GM21737 (cell line): Measurements from ENCODE around the gene DCST1.

Experiments used
- ATAC-seq: cut with Tn5 transposase; IDR thresholded peaks from one replicate; pipeline ENCODE4 v1.9.1; 2021; ENCODE audit warnings: mild to moderate bottlenecking, moderate library complexity; ENCODE audit not compliant: unreplicated experiment

The DCST1 gene

DNA sequence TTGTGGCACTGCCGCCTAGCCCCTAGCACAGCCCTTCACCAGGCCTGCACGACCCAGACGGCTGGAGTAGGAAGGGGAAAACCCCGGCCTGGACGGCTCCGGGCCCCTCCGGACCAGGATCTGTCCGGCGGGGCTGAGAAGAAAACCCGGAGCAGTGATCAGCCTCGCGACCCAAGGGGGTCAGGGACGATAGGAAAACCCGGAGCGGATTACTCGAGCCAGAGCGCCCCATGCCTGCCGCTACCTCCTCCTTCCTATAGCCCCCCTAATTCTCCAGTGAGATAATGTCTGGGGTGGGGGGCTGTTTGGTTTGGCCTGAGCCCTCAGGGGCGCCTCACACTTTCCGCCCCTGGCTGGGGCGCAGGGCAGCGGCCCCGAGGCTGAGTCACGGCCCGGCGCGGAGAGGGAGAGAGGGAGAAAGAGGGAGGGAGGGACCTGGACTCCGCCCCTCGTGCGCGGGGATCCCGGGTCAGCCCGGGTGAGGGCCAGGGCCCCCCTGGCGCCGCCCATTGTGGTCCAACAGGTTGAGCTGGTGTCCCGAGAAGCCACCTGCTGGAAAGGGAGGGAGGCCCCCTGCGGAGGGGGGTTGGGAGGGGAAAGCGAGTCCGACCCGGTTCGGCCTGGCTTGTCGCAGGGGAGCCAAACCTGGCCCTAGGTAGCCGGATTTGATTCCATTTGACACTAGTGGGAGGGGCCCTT lies 32.7 kb upstream of the DCST1 start:
- ATAC-seq, result peak; percentile 41

DNA sequence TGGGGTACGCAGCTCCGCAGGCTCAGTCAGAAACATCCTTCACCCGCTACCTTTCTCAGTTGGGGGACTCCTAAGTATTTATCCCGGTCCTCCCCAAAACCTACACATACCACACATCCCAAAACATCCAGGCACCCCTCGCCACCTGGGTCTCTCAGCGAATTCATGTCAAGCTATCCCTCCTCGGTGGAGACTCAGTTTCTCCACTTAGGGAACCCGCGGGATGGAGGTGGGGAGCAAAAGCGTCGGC lies 32.3 kb upstream of the DCST1 start:
- no peak for ATAC-seq

DNA sequence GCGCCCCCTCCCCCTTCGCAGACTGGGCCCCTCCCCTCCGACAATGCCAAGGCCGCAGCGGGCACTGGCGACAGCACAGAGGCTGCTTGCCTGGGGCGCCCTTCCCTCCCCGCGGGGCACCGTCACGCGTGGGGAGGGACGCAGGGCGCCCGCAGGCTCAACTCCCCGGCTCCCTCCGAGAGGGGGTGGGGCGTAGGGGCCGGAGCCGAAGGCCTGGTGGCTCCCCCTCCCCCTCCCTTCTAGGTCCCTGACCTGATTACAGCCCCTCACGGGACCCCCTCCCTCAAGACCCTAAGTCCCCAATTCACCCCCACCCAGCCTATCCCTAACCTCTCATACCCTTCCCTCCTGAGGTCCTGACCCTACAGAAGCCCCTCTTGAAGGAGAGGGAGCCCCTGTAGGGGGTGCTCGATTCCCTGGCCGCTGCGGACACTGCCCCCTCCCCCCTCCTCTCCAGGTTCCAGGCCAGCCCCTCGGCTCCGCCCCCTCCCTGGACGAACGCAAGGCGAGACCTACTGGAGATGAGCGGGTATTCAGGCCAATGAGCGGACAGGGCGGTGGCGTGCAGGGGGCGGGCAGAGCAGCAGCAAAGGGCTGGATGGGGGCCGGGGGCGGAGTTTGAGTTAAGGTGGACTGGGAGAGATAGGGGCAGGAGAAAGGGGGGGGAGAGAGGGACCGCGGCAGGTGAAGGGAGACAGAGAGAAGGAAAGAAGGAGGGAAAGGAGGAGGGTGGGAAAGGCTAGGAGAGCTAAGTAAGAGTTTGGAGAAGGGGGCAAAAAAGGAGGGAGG lies 31.8 kb upstream of the DCST1 start:
- peak; percentile 49 for ATAC-seq

DNA sequence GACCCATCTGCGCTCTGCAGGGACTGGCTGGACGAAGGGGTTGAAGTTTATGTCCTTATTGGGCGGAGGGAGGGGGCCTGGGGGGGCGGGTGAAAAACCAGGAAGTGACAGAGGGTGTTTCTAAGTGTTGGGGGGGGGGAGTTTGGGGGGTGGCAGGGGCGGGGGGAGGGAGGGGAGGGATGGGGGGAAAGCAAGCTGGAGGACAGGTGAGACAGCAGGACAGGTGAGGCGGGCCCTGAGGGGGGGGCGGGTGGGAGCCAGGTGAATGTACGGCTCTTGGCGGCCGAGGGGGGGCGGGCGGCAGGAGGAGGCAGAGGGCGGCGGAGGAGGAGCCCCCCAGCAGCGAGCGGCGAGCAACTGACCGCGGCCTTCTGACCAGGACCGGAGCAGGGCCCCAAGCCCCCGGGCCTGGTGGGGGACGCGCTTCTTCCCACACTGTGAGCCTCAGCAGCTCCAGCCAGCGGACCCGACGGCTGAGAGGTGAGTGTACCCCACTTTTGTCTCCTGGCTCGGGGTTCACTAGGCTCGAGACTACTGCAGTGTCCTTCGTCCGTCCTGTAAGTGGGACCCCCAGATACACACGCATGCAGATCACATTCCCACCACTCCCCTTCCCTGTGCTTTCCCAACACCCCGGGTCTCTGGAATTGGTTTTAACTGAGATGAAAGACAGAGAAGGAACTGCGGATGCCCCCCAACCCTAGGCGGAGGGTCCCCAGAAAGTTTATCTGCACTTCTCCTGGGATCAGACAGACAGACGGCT lies 31.0 kb upstream of the DCST1 start, which contains the start of gene ZBTB7B:
ZBTB7B (plus strand) TSS at position 339 of the 763 bp plus-strand sequence. CDS start 11,859 bp downstream, outside the sequence.
- no peak for ATAC-seq

DNA sequence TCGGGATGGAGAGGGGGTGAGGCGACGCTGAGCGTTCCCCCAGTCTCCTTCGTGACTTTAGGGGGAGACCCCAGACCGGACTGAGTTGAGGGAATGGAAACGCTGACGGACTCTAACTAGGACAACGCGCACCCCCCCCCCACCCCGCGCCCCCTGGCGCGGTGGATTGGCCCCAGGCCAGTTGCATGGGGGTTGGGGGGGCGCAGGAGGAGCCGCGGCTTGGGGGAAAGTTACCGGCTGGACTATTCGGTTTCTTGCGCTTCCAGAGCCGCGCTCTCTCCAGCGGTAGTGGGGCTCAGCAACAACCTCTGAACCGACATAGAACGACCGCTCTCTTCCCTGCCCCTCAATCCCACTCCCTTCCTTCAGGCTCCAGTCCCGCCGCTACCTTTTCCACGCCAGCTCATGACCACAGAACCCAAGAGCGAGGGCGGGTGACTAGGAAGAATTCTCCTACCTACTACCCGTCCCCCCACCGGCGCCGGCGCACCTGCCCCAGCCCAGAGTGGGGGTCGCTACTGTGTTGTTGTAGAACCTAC lies 30.3 kb upstream of the DCST1 start:
- ATAC-seq, result no peak

DNA sequence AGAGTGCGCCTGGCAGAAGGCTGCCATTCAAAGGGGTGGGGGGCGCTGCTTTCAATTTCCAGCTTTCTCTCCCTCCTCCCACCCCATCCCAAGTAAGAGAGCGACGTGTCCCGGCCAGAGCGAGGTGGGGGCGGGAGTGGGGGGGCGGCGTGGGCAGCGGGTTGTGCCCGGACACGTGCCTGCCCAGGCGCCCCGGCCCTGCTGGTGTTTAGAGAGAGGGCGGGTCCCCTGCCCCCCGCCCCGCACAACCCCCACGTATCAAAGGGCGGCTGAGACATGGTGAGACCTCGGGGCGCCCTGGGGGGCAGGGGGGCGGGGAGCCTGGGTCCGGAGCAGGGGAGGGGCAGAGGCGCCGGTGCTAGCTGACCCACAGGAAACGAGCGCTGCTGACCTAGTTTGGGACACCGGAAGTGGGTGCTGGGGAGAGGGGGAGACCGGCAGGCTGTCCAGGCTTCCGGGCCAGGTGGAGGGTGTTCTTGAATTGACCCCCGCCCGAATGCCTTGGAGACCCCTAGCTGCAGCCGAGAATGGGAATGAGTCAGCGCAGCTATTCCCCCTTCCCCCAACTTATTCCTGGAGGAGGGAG lies 29.8 kb upstream of the DCST1 start:
- ATAC-seq, result no peak

DNA sequence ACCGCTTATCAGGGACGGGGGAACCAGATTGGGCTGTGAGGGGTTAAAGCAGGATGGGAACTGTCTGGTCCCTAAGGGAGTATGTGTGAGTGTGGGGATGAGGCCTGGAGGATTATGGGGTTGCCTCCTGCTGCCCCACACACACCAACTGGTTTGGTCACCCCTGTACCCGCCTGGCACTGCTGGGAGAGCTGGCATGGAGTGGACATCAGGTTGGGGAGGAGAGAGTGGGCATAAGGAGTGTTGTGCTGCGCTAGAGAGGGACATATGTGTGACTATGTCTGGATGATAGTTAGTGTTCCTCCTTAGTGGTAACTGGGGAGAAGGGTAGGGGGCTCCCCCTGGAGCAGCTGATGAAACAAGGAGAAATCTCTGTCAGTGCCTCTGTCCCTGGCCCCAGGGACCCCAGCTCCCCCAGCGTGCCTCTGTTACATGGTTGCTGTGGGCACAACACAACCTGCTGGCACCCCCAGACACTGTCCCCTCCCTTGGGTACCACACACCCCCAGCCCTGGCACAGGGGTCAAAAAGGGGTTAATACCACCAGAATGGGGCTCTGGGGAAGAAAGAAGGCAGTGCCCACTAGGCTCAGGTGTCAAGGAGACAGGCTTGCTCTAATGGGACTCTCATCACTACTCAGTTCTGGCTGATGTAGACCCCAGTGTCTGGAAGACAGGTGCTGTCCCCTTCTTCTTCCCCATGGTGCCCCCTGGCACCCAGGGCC lies 29.1 kb upstream of the DCST1 start:
- ATAC-seq, result no peak

DNA sequence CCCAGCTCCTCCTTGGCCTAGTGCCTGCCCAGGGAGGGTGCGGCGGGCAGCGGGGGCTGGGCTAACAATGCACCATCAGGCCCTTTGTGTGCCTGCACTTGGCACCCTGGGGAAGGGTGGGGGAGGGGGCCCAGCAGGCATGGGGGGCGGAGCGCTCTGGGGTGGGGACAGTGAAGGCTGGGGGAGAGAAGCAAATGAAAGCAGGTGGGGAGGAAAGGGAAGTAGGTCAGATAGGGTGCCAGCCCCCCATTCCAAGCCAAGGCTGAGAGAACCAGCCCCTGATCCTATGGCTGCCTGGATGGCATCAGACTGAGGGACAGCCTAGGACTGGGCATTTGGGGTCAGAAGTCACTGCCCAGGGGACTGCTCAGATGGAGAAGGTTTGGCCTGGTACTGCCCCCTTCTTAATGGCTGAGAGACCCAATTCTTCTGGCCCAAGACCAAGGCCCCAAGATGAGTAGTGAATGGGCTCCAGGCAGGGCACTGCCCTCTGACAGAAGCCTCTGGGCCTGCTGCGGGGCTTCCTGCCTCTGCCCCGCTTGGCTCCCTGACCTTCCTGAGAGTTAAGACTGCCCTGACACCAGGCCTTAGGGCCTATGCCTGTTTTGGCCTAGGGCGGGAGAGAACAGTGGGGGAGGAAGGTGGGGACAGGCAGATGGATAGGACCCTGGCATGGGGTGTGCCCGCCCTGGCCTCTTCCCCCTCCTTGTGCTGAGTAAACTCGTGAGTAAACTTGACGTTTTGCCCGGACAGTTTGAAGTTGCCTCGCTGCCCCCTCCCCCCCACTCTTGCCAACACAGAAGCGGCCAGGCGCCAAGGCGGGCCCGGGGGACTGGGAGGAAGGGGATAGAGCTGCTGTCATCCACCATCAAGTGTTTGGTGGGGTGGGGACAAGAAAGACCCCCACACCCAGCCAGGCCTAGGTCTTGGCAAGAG lies 28.3 kb upstream of the DCST1 start:
- ATAC-seq, result no peak

DNA sequence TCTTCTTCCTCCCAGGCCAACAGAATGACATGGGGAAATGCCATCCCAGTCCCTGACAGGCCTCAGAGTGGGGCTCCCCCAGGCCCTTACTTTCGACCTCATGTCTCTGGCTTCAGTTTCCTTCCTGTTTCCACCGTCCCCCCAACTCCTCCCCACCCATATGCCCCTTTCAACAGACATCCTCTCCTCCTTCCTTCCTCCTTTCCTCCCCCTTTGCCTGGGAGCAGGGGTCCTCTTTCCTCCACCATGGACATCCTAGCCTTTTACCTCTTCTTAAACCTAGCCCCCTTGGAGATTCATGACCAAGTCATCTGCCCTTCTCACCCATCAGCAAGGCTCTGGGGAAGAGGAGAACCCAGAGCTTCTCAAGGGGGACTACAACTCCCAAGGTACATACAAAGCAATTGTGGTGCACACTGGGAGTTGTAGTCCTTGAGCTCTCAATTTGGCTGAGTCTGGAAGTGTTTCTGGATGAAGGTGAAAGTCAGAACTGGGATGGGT lies 27.0 kb upstream of the DCST1 start:
- no peak for ATAC-seq

DNA sequence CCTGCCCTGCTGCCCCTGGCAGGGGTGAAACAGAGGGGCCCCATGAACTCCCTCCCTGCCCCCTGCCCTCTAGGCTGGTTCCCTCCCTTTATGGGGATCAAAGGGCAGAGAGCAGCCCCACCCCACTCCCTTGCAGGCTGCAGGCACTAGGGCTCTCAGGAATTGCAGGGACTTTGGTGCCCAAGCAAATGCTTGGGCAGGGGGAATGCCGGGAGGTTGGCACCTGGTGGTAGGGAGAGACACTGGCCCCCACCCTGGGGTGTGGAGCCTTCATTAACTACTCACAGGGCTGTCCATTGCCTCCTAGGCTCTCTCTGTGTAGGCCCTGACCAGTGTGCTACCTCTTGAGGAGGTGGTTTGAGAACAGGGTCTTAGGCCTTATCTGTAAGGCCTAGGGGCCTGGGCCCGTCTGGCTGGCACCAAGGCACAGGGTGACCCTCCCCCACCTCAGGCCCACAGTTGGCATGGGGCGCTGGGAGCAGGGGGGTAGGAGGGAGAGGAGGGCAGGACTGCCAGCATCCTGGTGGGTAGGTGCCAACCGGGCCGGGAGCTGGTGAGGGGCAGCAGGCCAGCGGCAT lies 26.3 kb upstream of the DCST1 start:
- ATAC-seq, result no peak

DNA sequence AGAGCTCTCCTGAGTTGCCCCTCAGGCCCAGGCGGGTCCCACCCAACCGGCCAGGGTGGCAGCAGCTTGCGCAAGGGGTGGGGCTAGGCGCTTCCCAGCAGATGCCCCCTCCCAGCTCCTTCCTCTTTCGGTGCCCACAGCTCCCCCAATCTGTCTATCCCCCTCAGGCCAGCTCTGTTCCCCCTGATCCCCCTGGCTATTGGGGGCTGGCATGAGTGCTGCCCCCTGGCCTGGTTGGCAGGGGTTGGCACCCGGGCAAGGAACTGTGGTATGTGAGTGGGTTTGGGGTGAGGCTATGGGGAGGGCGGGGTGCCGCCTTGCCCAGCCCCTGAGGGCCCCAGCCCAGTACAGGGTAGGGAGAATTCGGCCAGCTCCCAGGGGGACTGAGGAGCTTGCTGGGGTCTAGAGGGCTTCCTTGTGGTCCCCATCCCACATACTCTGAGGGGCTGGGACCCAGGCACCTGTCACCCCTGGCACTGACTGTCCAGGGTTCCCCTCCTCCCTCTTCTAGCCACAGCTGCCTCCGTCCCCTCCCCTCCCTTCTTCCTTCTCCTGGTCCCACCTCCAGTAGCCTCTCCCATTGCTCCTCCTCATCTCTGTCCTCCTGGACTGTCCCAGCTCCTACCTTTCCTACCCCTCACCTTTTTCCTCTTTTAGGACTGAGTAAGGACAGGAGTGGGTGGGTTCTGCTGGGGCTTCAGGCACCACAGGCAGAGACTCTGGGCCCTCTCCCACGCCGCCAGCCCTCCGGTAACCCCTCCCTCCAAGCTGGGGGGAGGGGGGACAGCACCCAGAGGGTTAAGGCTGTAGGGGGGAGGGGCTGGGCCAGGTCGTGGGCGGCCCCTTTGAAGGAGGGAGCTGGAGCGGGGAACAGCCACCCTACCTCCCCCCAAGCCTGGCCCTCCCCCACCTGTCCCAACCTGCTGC lies 25.3 kb upstream of the DCST1 start:
- ATAC-seq, result no peak

DNA sequence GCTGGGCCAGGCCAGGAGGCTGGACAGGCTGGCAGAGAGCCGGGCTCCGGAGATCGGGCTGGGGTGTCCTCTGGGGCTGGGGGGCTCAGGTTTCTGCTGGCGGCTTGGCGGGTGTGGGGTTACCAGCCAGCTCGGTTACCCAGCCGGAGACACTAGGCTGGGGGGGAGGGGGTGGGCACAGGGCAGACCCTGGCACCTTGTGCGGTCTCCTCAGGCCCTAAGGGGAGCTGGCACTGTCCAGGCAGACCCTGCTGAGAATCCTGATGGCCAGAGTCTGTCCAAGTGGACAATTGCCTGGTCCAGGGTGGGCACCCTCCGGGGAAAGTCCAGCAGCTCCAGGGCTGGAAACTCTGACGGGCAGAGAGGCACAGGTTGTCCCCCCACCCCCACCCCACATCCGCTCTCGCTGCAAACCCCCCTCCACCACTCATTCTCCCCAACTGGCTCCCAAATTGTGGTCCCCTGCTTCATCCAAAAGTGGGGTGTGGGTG lies 24.4 kb upstream of the DCST1 start:
- no peak for ATAC-seq

DNA sequence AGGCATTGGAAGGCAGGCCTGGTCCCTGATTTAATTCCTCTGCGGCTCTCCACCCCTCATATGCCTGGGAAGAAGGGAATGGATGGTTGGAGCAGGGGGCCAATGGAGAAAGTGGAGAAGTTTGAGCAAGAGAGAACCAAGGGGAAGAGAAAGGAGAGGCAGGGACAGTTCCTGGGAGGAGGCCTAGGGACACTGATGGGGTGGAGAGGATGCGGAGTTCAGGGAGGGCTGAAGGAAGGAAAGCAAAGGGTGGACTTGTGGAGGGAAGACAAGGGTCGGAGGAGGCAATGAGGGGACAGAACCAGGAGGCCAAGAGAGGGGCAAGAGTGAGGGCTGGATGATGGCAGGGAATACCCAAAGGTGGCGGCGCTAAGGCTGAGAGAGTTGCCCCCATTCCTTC lies 23.9 kb upstream of the DCST1 start:
- ATAC-seq, result no peak

DNA sequence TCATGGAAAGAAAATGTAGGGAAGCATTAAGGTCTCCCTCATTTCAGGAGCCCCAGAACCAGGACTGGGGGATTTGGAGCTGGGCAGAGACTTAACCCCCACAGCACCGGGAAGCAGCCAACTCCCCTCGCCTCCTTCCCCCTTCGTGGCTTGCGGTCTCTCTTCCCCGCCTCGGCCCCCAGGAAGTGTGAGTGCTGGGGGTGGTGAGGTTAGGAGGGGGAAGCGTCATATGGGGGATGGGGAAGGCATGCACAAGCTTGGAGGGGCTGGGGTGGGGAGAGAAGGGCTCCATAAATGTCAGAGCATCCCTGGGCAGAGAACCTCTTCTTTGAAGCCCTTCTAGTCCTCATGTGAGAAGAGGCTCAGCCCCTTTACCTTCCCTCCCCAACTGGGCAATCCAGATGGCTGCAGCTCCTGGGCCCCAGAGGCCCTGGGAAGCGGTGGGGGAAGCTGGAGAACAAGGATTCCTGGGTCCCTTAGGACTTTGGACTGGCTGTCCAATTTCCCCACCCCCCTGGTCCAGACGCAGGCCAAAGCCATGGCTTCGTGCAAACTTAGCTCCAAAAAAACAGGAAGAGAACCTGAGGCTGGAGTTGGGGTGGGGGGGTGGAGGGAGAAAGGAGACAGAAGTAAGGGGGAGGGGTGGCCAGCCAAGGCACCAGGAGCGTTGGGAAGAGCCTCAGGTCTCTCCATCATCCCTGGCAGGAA lies 23.3 kb upstream of the DCST1 start:
- ATAC-seq, result no peak

DNA sequence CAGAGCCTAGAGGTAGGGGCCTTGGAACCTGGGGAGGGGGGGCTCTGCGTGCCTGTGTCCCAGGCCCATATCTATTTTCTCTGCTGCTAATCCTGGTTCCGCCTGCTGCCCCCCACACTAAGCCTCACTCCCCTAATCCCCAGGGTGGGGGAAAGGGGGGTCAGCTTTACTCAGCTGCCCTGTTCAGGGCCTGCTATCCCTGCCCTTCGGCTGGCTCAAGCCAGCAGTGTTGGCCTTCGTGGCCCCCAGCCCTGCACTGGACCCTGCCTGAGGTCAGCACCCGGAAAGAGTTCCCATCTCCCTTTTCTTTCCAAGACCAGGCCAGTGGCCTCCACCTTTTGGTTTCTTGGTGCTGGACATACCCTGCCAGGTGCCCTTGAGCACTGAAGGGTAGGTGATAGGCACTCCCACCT lies 22.6 kb upstream of the DCST1 start:
- ATAC-seq, result no peak

DNA sequence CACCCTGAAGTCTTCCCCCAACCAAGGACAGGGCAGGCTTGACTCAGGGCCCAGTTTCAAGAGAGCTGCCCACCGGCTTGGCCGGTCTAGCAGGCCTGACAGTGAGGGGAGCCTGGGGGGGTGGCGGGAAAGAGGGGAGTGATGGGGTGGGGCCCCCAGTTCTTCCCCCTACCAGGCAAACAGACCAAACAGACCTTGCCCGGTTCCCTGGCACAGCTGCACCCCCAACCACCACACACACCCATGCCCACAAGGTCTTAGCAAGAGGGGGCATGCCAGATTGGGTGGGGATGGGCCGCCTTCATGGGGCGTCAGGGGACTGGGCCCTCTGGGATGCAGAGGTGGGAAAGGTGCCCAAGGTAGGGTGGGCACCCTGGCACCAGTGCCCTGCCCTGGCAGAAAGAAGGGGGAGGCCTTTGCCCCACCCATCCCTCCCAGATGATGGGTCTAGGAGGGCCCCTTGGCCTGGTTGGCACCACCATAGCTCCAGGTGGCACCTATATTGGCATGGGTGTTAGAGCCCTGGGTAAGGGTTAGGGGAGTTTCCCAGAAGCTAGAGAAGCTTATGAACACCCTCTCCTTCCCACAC lies 22.1 kb upstream of the DCST1 start:
- ATAC-seq, result no peak
